HG03025 (cell line): Measurements from ENCODE around the gene PLEKHG5.

Source experiments
- ATAC-seq: cut with Tn5 transposase; IDR thresholded peaks from one replicate; pipeline ENCODE4 v1.9.1; 2021; ENCODE audit warnings: mild to moderate bottlenecking, moderate library complexity; ENCODE audit not compliant: unreplicated experiment, low FRiP score

Gene PLEKHG5, protein sequence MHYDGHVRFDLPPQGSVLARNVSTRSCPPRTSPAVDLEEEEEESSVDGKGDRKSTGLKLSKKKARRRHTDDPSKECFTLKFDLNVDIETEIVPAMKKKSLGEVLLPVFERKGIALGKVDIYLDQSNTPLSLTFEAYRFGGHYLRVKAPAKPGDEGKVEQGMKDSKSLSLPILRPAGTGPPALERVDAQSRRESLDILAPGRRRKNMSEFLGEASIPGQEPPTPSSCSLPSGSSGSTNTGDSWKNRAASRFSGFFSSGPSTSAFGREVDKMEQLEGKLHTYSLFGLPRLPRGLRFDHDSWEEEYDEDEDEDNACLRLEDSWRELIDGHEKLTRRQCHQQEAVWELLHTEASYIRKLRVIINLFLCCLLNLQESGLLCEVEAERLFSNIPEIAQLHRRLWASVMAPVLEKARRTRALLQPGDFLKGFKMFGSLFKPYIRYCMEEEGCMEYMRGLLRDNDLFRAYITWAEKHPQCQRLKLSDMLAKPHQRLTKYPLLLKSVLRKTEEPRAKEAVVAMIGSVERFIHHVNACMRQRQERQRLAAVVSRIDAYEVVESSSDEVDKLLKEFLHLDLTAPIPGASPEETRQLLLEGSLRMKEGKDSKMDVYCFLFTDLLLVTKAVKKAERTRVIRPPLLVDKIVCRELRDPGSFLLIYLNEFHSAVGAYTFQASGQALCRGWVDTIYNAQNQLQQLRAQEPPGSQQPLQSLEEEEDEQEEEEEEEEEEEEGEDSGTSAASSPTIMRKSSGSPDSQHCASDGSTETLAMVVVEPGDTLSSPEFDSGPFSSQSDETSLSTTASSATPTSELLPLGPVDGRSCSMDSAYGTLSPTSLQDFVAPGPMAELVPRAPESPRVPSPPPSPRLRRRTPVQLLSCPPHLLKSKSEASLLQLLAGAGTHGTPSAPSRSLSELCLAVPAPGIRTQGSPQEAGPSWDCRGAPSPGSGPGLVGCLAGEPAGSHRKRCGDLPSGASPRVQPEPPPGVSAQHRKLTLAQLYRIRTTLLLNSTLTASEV

DNA sequence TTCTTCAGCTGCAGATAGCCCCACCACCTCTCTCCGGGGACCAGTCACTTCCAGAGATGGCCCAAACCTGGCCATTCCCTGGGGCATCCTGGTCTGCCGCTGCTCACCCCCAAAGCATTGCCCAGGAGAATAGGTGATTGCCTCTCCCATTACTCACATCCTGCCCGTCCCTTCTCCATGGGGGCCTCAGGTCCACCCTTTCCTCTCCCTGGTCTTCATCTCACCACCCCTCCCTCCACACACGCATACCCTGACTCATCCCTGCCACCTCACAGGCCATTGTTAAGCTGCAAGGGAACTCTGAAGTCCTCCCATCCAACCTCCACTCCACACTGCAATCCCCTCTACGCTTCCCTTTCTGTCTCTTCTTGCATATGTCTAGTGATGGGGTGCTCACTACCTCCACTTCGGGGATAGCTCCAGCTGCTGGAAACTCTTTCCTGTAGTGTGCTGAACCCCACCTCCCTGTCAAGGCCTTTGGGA lies at the start of gene PLEKHG5:
PLEKHG5 (minus strand) TSS at position 188 of the 483 bp plus-strand sequence. CDS start 14,096 bp downstream, outside the sequence.
- no peak for ATAC-seq

DNA sequence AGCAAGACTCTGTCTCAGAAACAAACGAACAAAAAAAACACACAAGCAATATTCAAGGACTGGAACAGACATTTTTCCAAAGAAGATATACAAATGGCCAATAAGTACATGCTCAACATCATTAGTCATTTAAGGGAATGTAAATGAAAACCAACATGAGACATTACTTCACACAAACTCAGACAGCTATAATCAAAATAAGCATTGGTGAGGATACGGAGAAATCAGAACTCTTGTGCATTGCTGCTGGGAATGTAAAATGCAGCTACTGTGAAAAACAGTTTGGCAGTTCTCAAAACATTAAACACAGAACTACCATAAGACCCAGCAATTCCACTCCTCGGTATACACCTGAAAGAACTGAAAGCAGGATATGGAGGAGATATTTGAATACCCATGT lies 47.5 kb upstream of the PLEKHG5 start:
- ATAC-seq = no peak

DNA sequence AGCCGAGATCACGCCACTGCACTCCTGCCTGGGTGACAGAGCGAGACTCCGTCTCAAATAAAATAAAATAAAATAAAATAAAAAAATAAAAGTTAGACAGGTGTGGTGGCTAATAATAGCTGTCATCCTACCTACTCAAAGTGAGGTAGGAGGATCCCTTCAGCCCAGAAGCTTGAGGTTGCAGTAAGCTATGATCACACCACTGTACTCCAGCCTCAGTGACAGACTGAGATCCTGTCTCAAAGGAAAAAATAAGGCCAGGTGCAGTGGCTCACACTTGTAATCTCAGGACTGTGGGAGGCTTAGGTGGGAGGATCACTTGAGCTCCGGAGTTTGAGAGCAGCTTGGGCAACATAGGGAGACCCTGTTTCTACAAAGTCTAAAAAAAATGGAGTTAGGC lies 44.8 kb upstream of the PLEKHG5 start:
- no peak for ATAC-seq

DNA sequence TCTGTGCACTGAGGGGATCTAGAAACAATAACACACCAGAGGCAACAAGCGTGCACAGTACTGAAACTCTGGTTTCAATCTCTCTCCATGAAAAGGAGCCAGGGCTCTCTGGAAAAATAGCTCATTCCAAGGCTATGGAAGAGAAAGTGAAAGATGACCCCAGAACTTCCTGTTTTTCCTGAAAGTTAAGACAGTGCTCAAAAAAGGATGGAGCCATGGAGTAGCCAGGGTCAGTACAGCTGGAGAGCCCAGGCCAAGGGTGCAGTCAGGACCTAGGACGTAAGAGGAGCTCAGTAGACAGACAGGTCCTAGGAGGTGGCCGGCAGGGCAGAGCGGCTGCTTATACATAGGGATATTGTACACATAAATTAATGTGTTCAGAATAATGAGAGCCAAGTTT lies 43.7 kb upstream of the PLEKHG5 start:
- no peak for ATAC-seq

DNA sequence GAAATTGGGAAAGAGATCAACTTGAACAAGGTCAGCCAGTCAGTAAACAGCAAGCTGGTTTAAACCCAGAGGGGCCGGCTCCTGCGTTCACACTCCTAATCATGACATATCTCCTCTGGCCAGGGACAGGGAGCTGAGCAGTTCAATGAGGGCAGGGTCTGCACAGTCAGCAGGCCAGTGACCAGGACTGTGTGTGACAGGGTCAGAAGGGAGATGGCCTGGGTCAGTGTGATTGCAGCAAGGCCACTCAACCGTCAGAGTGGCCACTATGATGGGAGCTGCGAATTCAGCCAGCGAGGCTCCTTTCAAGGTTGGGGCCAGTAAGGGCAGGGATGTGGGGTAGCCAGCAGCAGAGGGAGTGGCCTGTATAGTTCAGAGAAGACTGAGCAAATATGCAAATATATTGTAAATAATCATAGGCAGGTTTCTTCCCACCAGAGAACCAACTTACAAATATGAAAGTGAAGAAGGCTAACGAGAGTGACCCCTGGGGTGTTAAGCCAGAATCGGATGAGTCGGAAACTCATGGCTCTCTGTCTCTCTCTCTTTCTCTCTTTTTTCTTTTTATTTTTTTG lies 42.9 kb upstream of the PLEKHG5 start:
- ATAC-seq = no peak

DNA sequence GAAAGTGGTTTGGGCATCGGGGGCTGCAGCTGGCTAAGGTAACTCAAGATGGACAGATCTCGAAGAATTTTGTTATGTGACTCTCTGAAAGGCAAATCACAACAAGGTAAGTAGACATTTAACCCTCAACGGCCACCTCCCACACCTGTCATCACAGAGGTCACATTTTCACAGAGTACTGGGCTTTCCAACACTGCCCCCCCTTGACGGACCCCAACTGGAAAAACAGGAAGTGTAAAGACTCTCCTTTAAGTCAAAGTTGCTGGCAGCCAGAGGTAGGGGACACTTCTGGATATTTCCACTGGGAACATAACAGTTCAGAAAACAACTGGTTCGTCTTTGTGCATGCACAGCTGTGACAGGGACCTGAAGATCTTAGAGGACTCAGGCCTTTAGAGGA lies 40.5 kb upstream of the PLEKHG5 start:
- ATAC-seq = no peak

DNA sequence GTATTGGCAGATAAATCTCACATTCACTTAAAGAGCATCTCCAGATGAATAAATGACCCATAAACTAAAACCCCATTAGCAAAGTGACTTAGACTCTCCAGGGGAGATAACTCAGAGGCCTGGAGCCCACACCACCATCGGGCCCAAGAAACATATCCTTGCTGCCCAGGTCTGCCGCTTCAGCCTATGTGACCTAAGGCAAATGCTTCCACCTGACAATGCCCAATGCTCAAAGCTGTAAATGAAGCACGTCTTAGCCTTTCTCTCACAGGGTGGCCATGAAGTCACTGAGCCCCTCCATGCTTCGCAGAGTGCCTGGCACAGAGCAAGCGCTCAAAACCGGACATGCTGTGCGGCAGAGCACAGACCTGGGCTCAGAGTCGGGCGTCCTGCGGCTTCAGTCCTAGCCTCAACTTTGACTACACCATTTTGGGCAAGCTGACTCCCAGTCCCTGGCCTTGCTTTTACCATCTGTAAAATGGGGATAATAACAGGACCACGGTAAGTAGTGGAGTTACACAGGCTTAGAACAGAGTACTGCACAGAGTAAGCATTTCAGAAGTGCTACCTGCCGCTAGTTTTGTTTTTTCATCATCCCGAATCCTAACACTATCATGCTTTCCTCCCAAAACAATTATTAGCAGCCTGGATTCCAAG lies 39.2 kb upstream of the PLEKHG5 start:
- ATAC-seq = no peak

DNA sequence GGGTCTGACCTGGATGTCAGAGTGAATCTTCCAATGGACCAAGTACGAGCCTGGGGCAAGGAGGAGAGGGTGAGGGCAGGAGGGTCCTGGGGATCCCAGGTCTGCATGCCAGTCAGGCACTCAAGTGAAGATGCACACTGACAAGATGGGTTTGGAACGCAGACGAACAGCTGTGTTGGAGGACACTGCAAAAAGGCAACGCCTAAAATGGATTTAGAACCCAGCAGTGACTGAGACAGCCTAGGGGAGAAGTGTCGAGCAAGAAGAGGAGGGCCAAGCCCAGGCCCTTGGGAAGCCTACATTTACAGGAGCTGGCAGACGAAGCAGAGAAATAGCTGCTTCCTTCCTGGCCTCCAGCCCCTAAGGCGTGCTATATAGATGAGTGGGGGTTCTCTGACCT lies 37.0 kb upstream of the PLEKHG5 start:
- ATAC-seq = no peak

DNA sequence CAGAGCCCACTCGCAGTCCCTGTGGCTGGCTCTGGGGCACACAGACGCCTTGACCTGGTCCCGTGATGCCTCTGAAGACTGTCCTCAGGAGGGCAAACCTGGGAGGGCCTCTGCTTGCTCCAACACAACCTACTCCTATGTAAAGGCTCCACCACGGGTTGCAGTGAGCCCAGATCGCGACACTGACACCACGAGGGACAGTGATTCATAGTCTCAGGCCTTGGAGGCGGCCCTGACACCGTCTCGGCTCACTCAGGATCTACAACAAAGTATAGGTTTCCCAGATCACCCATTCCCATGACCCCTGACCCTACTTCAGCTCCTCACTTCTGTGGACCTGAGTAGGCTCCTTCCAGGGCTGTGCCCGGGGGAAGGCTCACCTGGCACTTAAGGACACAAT lies 34.8 kb upstream of the PLEKHG5 start:
- no peak for ATAC-seq

DNA sequence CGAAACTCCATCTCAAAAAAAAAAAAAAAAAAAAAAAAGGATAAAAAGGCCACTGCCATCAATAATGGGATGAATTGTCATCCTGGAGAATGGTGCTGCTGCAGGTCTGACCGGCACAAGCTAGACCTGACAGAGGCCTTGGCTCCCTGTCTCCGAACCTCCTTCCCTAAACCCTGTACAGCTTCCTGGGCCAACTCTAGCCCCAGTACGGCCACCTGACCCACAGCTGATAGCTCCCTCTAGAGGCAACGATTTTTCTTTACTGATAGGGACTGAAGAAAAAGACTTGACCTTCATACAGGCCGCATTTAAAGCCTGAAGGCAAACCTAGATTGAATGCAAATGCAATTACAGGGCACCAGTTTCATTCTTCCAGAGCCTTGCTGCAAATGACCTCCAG lies 32.1 kb upstream of the PLEKHG5 start:
- no peak for ATAC-seq

DNA sequence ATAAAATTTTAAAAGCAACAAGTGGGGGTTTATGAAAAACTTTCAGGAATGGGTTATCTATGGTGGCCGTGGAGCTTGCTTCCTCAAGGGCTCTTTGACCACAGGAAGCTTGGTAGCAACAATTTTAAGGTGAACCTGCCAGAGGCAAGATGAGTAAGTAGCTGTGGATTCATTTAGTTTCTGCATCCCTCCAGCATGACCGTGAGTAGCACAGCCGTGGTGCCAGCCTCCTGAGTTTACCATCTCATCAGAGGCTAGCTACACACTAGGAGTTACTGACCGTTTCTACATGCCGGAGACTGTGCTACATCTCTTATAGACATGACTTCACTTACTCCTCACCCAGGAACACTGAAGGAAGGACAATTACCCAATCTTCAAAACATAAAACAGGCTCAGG lies 30.1 kb upstream of the PLEKHG5 start:
- no peak for ATAC-seq

DNA sequence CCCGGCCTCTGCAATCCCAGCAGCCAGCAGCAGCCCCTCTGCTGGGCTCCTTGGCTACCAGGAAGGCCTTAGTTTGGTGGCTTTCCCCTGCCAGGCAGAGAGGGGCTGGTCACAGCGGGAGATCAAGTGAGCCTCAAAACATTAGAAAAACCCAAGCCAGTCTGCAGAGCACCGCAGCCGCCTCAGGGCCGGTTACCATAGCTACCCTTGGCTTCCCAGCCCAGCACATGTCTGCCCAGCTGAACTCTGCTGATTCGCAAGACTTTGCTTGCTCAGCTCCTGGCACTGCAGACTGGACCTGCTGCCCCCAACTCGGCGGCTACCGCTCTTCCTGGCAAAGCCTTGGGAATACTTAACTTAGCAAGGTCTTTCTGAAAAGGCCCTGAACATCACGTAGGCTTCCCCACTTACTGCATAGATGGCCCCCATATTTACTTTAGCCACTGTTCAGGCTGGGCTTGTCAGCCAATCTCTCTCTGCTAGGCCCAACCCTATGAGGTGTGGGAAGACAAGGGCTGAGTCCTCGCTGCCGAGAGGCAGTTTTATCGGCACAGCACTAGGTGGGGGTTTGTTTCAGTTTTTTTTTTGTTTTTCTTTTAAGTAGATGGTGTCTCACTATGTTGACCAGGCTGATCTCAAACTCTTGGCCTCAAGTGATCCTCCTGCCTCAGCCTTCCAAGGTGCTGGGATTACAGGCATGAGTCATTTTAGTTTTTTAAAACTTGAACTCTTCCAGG lies 28.6 kb upstream of the PLEKHG5 start:
- no peak for ATAC-seq

DNA sequence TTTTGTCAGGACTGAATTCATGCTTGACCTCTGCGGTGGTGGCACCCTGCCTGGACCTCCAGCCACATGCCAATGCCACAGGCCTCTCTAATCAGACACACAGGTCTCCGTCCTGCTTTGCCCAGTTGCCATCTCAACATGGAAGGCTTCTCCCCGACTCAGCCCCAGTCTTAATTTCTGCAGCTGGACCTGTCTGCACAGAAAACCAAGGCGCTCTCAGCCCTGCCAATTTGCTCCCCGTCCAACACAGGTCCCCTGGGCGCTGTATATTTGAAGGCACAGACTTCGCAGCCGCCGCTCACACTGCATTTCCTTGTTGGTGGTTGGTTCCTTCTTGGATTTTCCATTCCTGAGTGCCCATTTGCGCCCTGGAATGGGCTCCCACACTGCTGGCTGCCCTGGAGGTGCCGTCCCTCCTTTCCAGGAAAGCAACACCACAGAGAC lies 28.0 kb upstream of the PLEKHG5 start:
- no peak for ATAC-seq

DNA sequence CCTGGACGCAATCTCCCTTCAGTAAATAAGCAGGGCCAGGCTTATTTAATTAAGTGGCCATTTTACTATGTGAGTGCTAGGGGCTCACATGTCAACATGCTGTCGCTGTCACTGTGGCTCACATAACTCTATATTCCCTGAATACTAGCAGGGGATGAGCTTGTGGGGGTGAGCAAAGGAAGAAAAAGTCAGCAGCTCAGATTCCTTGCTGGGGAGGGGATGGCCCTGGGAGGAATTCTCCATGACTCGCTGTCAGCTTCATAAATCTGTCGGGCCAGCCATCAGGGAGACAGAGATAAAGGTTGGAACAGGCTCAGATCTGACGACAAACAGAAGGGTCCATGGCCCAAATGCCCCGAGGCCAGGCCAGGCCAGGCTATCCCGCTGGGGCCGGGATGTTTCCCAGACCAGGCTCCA lies 26.0 kb upstream of the PLEKHG5 start:
- no peak for ATAC-seq

DNA sequence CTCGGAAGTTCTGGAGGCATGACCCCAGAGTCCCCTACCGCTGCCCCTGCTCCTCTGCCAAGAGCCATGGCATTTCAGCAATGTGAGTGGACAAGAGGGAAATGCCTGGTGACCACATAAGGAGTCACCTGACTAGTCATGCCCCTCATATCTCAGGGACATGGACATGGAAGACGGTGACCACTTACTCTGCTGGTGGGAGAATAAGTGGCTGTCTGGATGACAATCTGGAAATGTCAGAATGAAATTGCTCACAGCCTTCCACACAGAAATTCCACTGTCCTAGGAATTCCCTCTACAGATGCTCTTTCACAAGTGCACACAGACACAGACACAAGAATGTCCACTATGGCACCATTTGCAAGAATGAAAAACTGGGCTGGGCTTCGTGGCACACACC lies 24.3 kb upstream of the PLEKHG5 start:
- ATAC-seq = no peak

DNA sequence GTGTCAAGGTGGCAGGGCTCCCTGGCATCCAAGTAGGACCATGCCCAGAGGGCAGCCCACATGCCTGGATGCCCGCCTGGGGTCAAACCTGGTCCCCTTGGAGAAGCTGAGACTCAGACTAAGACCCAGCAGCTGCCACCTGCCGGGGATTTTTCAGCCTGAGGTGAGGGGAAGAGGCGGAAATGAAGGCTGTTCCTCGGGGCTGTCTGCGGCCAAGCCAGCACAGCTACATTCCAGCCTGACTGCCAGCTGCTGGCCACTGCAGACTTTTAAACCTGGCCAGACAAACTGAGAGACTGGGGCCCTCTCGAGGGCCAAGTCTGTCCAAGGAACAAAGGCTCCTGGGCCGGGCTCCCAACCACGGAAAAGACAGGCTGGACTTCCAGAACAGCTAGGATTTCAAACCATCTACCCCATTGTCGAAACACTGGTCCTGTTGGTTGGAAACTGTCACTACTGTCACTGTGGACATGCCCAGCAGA lies 21.9 kb upstream of the PLEKHG5 start:
- ATAC-seq = no peak

DNA sequence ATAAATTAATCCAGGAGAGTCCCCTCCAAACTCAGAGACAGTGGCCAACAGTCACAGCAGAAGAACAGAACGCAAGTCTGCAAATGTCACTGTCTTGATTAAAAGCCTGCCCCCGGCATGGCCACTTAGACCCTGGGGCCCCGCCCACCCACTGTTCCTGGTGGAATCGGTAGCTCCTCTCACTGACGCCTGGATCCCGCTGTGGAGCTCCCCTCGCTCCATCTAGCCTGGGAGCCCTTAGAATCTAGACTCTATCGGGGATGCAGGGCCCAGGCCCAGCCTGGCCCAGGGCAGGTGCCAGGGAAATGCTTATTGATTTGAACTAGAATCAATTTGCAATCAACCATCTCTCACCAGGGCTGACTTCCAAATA lies 21.4 kb upstream of the PLEKHG5 start:
- ATAC-seq = no peak

DNA sequence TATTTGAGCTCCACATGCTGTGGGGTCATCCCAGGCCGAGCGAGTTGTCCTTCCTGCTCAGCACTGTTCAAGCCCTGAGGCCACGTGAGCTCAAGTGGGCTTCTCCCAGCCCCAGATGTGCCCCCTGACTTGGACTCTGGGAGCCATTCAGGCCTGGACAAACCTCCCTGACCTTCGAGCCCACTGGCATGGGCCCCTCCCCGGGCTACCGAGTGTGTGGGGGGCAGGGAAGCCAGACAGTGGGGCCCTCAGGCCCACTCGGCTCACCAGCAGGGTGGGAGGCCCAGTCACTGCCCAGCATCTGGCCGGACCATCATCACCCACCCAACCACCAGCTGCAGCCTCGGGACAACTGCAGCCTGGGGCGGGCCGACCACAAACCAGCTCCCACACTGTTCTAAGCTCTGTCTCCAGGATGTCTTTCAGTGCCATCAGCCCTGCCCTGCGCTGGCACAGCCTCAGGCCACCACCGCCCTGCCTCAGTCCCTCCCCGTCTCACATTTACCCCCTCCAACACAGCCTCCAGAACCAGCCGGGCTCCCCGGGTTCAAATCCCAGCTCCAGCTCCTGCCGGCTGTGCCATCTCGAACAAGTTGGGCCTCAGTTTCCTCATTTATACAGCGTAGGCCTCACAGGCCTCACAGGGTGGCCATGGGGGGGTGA lies 20.9 kb upstream of the PLEKHG5 start:
- ATAC-seq = no peak
